ENCODE measurements around the gene SLC7A7. TPM values are rescaled to one million over a fixed set of nuclear protein-coding genes. Genes with fewer than 3 reads are reported as not detected.

SLC7A7 gene
- total RNA-seq, 1 donor from 2014 or later, result 8.3 TPM

- Mint-ChIP-seq H3K27ac (peak overlapping the region; percentile 97), H3K4me3 (peak overlapping the region; percentile 42), H3K36me3 (peaks cover 17% of the 10 kb centered on the region), H3K27me3 (ENCODE audit: low read depth) (no peaks in the 10 kb centered on the region), H3K9me3 (no peaks in the 10 kb centered on the region), H3K4me1 (peaks cover 38% of the 10 kb centered on the region)
- peak; percentile 65 to 74 for DNase-seq (ENCODE audit: low spot score in 2 of 2, unreplicated experiment in 2 of 2)
- TF ChIP-seq CTCF (IDR thresholded peaks at IDR 0.05; ENCODE audit: unreplicated experiment), result no peak
Measured at GRCh38 chr14:22848351-22849164, 33.3 kb upstream of the SLC7A7 start.

GRCh38 chr14:22847661-22848341, 32.6 kb upstream of the SLC7A7 start:
- Mint-ChIP-seq H3K27me3 (ENCODE audit: low read depth) (no peaks in the 10 kb centered on the region), H3K36me3 (peaks cover 20% of the 10 kb centered on the region), H3K27ac (peak overlapping the region; percentile 97), H3K9me3 (no peaks in the 10 kb centered on the region), H3K4me1 (peaks cover 34% of the 10 kb centered on the region), H3K4me3 (peak overlapping the region; percentile 31)
- DNase-seq (ENCODE audit: low spot score in 2 of 2, unreplicated experiment in 2 of 2), result no peak
- no peak for TF ChIP-seq CTCF (IDR thresholded peaks at IDR 0.05; ENCODE audit: unreplicated experiment)

GRCh38 chr14:22846811-22847307, 31.6 kb upstream of the SLC7A7 start:
- Mint-ChIP-seq H3K9me3 (no peaks in the 10 kb centered on the region), H3K27ac (peak overlapping the region; percentile 69), H3K4me1 (peaks cover 32% of the 10 kb centered on the region), H3K36me3 (peaks cover 29% of the 10 kb centered on the region), H3K4me3 (no peak overlapping the region), H3K27me3 (ENCODE audit: low read depth) (no peaks in the 10 kb centered on the region)
- no peak for DNase-seq (ENCODE audit: low spot score in 2 of 2, unreplicated experiment in 2 of 2)
- no peak for TF ChIP-seq CTCF (IDR thresholded peaks at IDR 0.05; ENCODE audit: unreplicated experiment)

- Mint-ChIP-seq H3K4me3 (no peak overlapping the region), H3K27me3 (ENCODE audit: low read depth) (no peaks in the 10 kb centered on the region), H3K36me3 (peaks cover 35% of the 10 kb centered on the region), H3K9me3 (no peaks in the 10 kb centered on the region), H3K27ac (peak overlapping the region; percentile 69), H3K4me1 (peaks cover 30% of the 10 kb centered on the region)
- TF ChIP-seq CTCF (IDR thresholded peaks at IDR 0.05; ENCODE audit: unreplicated experiment), result no peak
- DNase-seq (ENCODE audit: low spot score in 2 of 2, unreplicated experiment in 2 of 2), result no peak
Measured at GRCh38 chr14:22845821-22846625, 30.8 kb upstream of the SLC7A7 start.

- no peak for TF ChIP-seq CTCF (IDR thresholded peaks at IDR 0.05; ENCODE audit: unreplicated experiment)
- Mint-ChIP-seq H3K27me3 (ENCODE audit: low read depth) (no peaks in the 10 kb centered on the region), H3K9me3 (no peaks in the 10 kb centered on the region), H3K4me1 (peaks cover 29% of the 10 kb centered on the region), H3K27ac (peak overlapping the region; percentile 9), H3K36me3 (peaks cover 37% of the 10 kb centered on the region), H3K4me3 (no peak overlapping the region)
- no peak for DNase-seq (ENCODE audit: low spot score in 2 of 2, unreplicated experiment in 2 of 2)
Measured at GRCh38 chr14:22845103-22845394, 29.8 kb upstream of the SLC7A7 start.
